Esophagus squamous epithelium (tissue), 4 donors: Measurements from ENCODE around the gene DDR2.
"Not testable (repeated sequence)": the region's sequence is repeated elsewhere in the genome, so short reads cannot be mapped to it uniquely, and the experiment has no call there.

Experiments
- CTCF ChIP-seq, 6 experiments: fragments of 450-650 bp in 4 of 6; fragments of 200-600 bp in 2 of 6; sonication (generic) in 2 of 6; IDR thresholded peaks; one replicate each; pipeline ENCODE4 v1.5.1; 2016 to 2019; ENCODE audit warnings: antibody characterized with exemption in 6 of 6, mild to moderate bottlenecking in 4 of 6, moderate library complexity in 4 of 6
- POLR2A ChIP-seq, 4 donors: fragments of 450-650 bp; IDR thresholded peaks; one replicate each; pipeline ENCODE4 v1.6.1; 2017; ENCODE audit warnings: antibody characterized with exemption in 4 of 4, mild to moderate bottlenecking in 4 of 4, moderate library complexity in 3 of 4

GRCh38 chr1:162790985-162791357 is 158.7 kb downstream of the DDR2 start:
- TF ChIP-seq CTCF, POLR2A (IDR thresholded peaks at IDR 0.05): not testable (repeated sequence)
